Measurements from ENCODE around the gene PCOLCE2.

DNA sequence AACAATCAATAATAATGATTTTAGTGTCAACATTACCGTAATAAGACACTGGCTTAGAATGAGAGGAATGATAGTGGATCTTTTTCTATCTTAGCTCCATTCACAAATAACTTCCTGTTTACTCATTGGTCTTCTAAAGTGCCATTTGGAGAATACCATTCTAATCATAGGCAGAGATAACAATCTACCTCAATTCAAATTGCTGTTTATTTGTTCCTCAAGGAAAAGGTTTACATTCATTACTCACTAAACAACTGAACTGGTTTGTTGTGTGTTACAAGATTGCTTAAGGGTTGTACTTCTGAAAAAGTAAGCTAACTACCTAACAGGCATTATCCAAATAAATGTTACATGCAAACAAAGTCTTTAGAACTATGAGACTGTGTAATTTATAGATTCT, 8.1 kb upstream of the PCOLCE2 start:
- TF ChIP-seq, protein P1, sequence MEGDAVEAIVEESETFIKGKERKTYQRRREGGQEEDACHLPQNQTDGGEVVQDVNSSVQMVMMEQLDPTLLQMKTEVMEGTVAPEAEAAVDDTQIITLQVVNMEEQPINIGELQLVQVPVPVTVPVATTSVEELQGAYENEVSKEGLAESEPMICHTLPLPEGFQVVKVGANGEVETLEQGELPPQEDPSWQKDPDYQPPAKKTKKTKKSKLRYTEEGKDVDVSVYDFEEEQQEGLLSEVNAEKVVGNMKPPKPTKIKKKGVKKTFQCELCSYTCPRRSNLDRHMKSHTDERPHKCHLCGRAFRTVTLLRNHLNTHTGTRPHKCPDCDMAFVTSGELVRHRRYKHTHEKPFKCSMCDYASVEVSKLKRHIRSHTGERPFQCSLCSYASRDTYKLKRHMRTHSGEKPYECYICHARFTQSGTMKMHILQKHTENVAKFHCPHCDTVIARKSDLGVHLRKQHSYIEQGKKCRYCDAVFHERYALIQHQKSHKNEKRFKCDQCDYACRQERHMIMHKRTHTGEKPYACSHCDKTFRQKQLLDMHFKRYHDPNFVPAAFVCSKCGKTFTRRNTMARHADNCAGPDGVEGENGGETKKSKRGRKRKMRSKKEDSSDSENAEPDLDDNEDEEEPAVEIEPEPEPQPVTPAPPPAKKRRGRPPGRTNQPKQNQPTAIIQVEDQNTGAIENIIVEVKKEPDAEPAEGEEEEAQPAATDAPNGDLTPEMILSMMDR (conservative IDR thresholded peaks at IDR 0.05; ENCODE audit: low read depth, low read length), result no peak
- TF ChIP-seq EZH2phosphoT487 (IDR thresholded peaks at IDR 0.05; ENCODE audit: borderline replicate concordance, low read length), result no peak
- no peak for TF ChIP-seq EZH2 (IDR thresholded peaks at IDR 0.05; ENCODE audit: low read length, unreplicated experiment)

All from PC-3 (cell line).